Neural progenitor cell (in vitro differentiated cells): ENCODE data around the gene RPL12. TPM values are rescaled to one million over a fixed set of nuclear protein-coding genes. Genes with fewer than 3 reads are reported as not detected.

Source experiments
- DNase-seq: peaks from one replicate; pipeline ENCODE4 v3.0.0-alpha.2; 2016; ENCODE audit warnings: low spot score
- H2AFZ ChIP-seq: fragments of 200-600 bp; sonication (generic); replicated peaks from 2 replicates; pipeline ENCODE4 v1.6.1; 2016; ENCODE audit warnings: antibody characterized with exemption
- H3F3A ChIP-seq: fragments of 200-600 bp; sonication (generic); 2 replicates; pipeline ENCODE4 v1.6.1; 2016; ENCODE audit warnings: antibody characterized with exemption, low read depth
- H3K27ac ChIP-seq: fragments of 200-600 bp; sonication (generic); 2 replicates; pipeline ENCODE4 v1.5.1; 2016; ENCODE audit warnings: mild to moderate bottlenecking
- H3K27me3 ChIP-seq: fragments of 200-600 bp; sonication (generic); 2 replicates; pipeline ENCODE4 v1.6.1; 2016; ENCODE audit warnings: mild to moderate bottlenecking, moderate library complexity
- H3K36me3 ChIP-seq: fragments of 200-600 bp; sonication (generic); 2 replicates; pipeline ENCODE4 v1.5.1; 2016
- H3K4me1 ChIP-seq: fragments of 200-600 bp; sonication (generic); 2 replicates; pipeline ENCODE4 v1.6.1; 2016; ENCODE audit warnings: mixed run types
- H3K4me2 ChIP-seq: fragments of 200-600 bp; sonication (generic); 2 replicates; pipeline ENCODE4 v1.6.1; 2016
- H3K4me3 ChIP-seq: fragments of 200-600 bp; sonication (generic); 2 replicates; pipeline ENCODE4 v1.5.1; 2016
- H3K79me2 ChIP-seq: fragments of 200-600 bp; sonication (generic); 2 replicates; pipeline ENCODE4 v1.6.1; 2016; ENCODE audit warnings: low read depth
- H3K9ac ChIP-seq: fragments of 200-600 bp; sonication (generic); 2 replicates; pipeline ENCODE4 v1.6.1; 2016
- H3K9me3 ChIP-seq: fragments of 200-600 bp; sonication (generic); 2 replicates; pipeline ENCODE4 v1.5.1; 2016; ENCODE audit warnings: low read depth
- H4K20me1 ChIP-seq: fragments of 200-600 bp; sonication (generic); 2 replicates; pipeline ENCODE4 v1.6.1; 2016; ENCODE audit warnings: low read depth
- H3K27ac Mint-ChIP-seq: 3 replicates; pipeline ENCODE4 v1.8.0; 2021; ENCODE audit warnings: mixed read lengths
- H3K27me3 Mint-ChIP-seq: 2 replicates; pipeline ENCODE4 v1.8.0; 2022; ENCODE audit warnings: low read depth, mild to moderate bottlenecking, inconsistent platforms, moderate library complexity, mixed read lengths; ENCODE audit not compliant: insufficient read depth
- H3K36me3 Mint-ChIP-seq: 3 replicates; pipeline ENCODE4 v1.8.0; 2021; ENCODE audit warnings: mixed read lengths
- H3K4me1 Mint-ChIP-seq: 3 replicates; pipeline ENCODE4 v1.8.0; 2021; ENCODE audit warnings: mixed read lengths
- H3K4me3 Mint-ChIP-seq: 3 replicates; pipeline ENCODE4 v1.8.0; 2021; ENCODE audit warnings: mild to moderate bottlenecking, moderate library complexity, mixed read lengths
- H3K9me3 Mint-ChIP-seq: 3 replicates; pipeline ENCODE4 v1.8.0; 2020; ENCODE audit warnings: mixed read lengths
- EZH2 ChIP-seq: fragments of 200-600 bp; sonication (generic); IDR thresholded peaks from 2 replicates; pipeline ENCODE4 v1.6.1; 2017; ENCODE audit warnings: antibody characterized with exemption, mild to moderate bottlenecking, moderate library complexity
- EZH2phosphoT487 ChIP-seq: fragments of 200-600 bp; sonication (generic); IDR thresholded peaks from 2 replicates; pipeline ENCODE4 v1.6.1; 2017; ENCODE audit warnings: antibody characterized with exemption
- total RNA-seq: library from RNA; depleted of rRNA; stranded (reverse); fragments of >200 nt; gene quantifications from 2 replicates; pipeline ENCODE4 v1.2.3, GENCODE V29; 2015; ENCODE audit warnings: low replicate concordance
- TF ChIP-seq, protein P1 (sequence below): fragments of 200-600 bp; sonication (generic); IDR thresholded peaks from 2 replicates; pipeline ENCODE4 v1.5.1; 2017; ENCODE audit warnings: antibody characterized with exemption, mild to moderate bottlenecking

The RPL12 gene
- total RNA-seq, 1 donor from 2014 or later: 2,064 TPM

GRCh38 chr9:127418037-127418471 is 33.2 kb downstream of the RPL12 start:
- no peak overlapping the region for H2AFZ ChIP-seq
- no peaks in the 10 kb centered on the region for H3K9me3 Mint-ChIP-seq
- TF ChIP-seq, protein P1, sequence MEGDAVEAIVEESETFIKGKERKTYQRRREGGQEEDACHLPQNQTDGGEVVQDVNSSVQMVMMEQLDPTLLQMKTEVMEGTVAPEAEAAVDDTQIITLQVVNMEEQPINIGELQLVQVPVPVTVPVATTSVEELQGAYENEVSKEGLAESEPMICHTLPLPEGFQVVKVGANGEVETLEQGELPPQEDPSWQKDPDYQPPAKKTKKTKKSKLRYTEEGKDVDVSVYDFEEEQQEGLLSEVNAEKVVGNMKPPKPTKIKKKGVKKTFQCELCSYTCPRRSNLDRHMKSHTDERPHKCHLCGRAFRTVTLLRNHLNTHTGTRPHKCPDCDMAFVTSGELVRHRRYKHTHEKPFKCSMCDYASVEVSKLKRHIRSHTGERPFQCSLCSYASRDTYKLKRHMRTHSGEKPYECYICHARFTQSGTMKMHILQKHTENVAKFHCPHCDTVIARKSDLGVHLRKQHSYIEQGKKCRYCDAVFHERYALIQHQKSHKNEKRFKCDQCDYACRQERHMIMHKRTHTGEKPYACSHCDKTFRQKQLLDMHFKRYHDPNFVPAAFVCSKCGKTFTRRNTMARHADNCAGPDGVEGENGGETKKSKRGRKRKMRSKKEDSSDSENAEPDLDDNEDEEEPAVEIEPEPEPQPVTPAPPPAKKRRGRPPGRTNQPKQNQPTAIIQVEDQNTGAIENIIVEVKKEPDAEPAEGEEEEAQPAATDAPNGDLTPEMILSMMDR: peak; percentile 44
- TF ChIP-seq EZH2: no peak
- H3K9me3 ChIP-seq: no peaks in the 10 kb centered on the region
- H3K4me1 ChIP-seq: peaks cover 12% of the 10 kb centered on the region
- peaks cover 9% of the 10 kb centered on the region for H3K36me3 Mint-ChIP-seq
- peak; percentile 59 for DNase-seq
- H3K9ac ChIP-seq: no peak overlapping the region
- H3K4me3 ChIP-seq: no peak overlapping the region
- H3K27me3 ChIP-seq: no peaks in the 10 kb centered on the region
- no peaks in the 10 kb centered on the region for H4K20me1 ChIP-seq
- H3K27me3 Mint-ChIP-seq: peaks cover 8% of the 10 kb centered on the region
- no peak overlapping the region for H3K4me2 ChIP-seq
- no peaks in the 10 kb centered on the region for H3F3A ChIP-seq
- H3K36me3 ChIP-seq: no peaks in the 10 kb centered on the region
- H3K27ac ChIP-seq: no peak overlapping the region
- no peak overlapping the region for H3K27ac Mint-ChIP-seq
- H3K4me3 Mint-ChIP-seq: no peak overlapping the region
- H3K4me1 Mint-ChIP-seq: peaks cover 11% of the 10 kb centered on the region
- H3K79me2 ChIP-seq: peaks cover 13% of the 10 kb centered on the region

- no peaks in the 10 kb centered on the region for H3K9me3 ChIP-seq
- H3K36me3 ChIP-seq: no peaks in the 10 kb centered on the region
- H3K9ac ChIP-seq: no peak overlapping the region
- H3K27me3 ChIP-seq: no peaks in the 10 kb centered on the region
- no peak overlapping the region for H2AFZ ChIP-seq
- no peak overlapping the region for H3K27ac ChIP-seq
- Mint-ChIP-seq H3K36me3 (peaks cover 9% of the 10 kb centered on the region), H3K4me1 (peaks cover 4% of the 10 kb centered on the region), H3K27ac (no peak overlapping the region), H3K9me3 (no peaks in the 10 kb centered on the region), H3K4me3 (no peak overlapping the region), H3K27me3 (peaks cover 8% of the 10 kb centered on the region)
- no peak overlapping the region for H3K4me2 ChIP-seq
- no peaks in the 10 kb centered on the region for H4K20me1 ChIP-seq
- peaks cover 6% of the 10 kb centered on the region for H3K79me2 ChIP-seq
- no peak for TF ChIP-seq EZH2phosphoT487
- TF ChIP-seq, protein P1: no peak
- TF ChIP-seq EZH2: no peak
- H3K4me1 ChIP-seq: peaks cover 6% of the 10 kb centered on the region
- no peak overlapping the region for H3K4me3 ChIP-seq
- no peak for DNase-seq
- no peaks in the 10 kb centered on the region for H3F3A ChIP-seq
These were observed 33.8 kb downstream of the RPL12 start for GRCh38 chr9:127417131-127418036.

- H3K9me3 ChIP-seq: no peaks in the 10 kb centered on the region
- Mint-ChIP-seq H3K27me3 (peaks cover 8% of the 10 kb centered on the region), H3K4me3 (no peak overlapping the region), H3K36me3 (peaks cover 9% of the 10 kb centered on the region), H3K27ac (no peak overlapping the region), H3K4me1 (no peaks in the 10 kb centered on the region), H3K9me3 (no peaks in the 10 kb centered on the region)
- no peaks in the 10 kb centered on the region for H3K79me2 ChIP-seq
- DNase-seq: no peak
- no peak for TF ChIP-seq EZH2phosphoT487
- no peaks in the 10 kb centered on the region for H3K27me3 ChIP-seq
- no peaks in the 10 kb centered on the region for H3F3A ChIP-seq
- H3K27ac ChIP-seq: no peak overlapping the region
- no peak overlapping the region for H3K4me2 ChIP-seq
- H2AFZ ChIP-seq: no peak overlapping the region
- no peaks in the 10 kb centered on the region for H3K36me3 ChIP-seq
- H3K9ac ChIP-seq: no peak overlapping the region
- H4K20me1 ChIP-seq: no peaks in the 10 kb centered on the region
- H3K4me3 ChIP-seq: no peak overlapping the region
- H3K4me1 ChIP-seq: peaks cover 5% of the 10 kb centered on the region
These were observed 35.5 kb downstream of the RPL12 start for GRCh38 chr9:127415657-127416056.

DNA sequence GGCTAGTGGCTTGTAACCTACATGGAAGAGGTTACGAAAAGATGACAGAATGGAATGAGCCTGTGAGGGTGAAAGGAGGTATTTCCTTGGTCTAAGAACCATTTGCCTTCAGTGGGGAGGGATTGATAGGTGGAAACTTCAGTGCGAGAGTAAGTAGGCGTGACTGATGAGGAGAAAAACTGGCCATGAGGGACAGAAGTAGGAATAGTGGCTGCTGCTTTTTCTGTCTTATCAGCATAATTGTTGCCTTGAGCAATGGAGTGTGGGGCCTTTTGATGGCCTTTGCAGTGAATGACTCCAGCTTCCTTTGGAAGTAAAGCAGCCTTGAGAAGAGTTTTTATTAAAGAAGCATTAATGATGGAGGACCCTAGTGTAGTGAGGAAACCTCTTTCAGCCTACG is 36.1 kb downstream of the RPL12 start:
- H2AFZ ChIP-seq: no peak overlapping the region
- H3K36me3 Mint-ChIP-seq: peaks cover 9% of the 10 kb centered on the region

More for the DNA sequence above, 36.1 kb downstream of the RPL12 start:
- Mint-ChIP-seq H3K4me3 (no peak overlapping the region), H3K27me3 (peaks cover 8% of the 10 kb centered on the region), H3K27ac (no peak overlapping the region), H3K9me3 (no peaks in the 10 kb centered on the region), H3K4me1 (no peaks in the 10 kb centered on the region)
- Histone ChIP-seq H3K9ac (no peak overlapping the region), H3K4me3 (no peak overlapping the region), H3K9me3 (no peaks in the 10 kb centered on the region), H3K27me3 (no peaks in the 10 kb centered on the region), H4K20me1 (no peaks in the 10 kb centered on the region), H3K27ac (no peak overlapping the region), H3F3A (no peaks in the 10 kb centered on the region), H3K4me2 (no peak overlapping the region), H3K36me3 (no peaks in the 10 kb centered on the region), H3K79me2 (no peaks in the 10 kb centered on the region), H3K4me1 (peaks cover 5% of the 10 kb centered on the region)
- TF ChIP-seq EZH2phosphoT487: no peak
- no peak for TF ChIP-seq EZH2
- TF ChIP-seq, protein P1: no peak
- DNase-seq: no peak
